Bladder microvascular endothelial cell (primary cell): ENCODE measurements around the gene PTPN4. TPM values are rescaled to one million over a fixed set of nuclear protein-coding genes. Genes with fewer than 3 reads are reported as not detected.

Source experiments
- total RNA-seq: library from RNA; depleted of rRNA; stranded (reverse); fragments of >200 nt; gene quantifications from 2 replicates; pipeline ENCODE4 v1.2.3, GENCODE V29; 2014

PTPN4 gene
- 24.6 and 42.7 TPM in 2 replicates for total RNA-seq

GRCh38 chr2:119759451-119760236, at the start of gene PTPN4:
PTPN4 (plus strand) TSS chr2:119759922; CDS start chr2:119809854, 49,932 bp downstream.

GRCh38 chr2:120012771-120013596, 253.3 kb downstream of the PTPN4 start, which contains the start of gene EPB41L5:
EPB41L5 (plus strand) TSS chr2:120013077; CDS start chr2:120019085, 6,008 bp downstream.

Other genes starting within 250 kb of the PTPN4 start
- not detected in 2 replicates for gene SCTR, start 235.4 kb upstream of the PTPN4 start, total RNA-seq
- gene CFAP221, start 215.5 kb upstream of the PTPN4 start, total RNA-seq: 0.06 and 0.16 TPM in 2 replicates
- gene TMEM177, start 80.7 kb upstream of the PTPN4 start, total RNA-seq: 7.8 and 7.9 TPM in 2 replicates